GM21529 (cell line): ENCODE measurements around the gene AMH.

ENCODE experiments used
- ATAC-seq: cut with Tn5 transposase; IDR thresholded peaks from one replicate; pipeline ENCODE4 v1.9.1; 2021; ENCODE audit not compliant: unreplicated experiment

Gene AMH

GRCh38 chr19:2221250-2221831 is 27.8 kb upstream of the AMH start:
- no peak for ATAC-seq

- no peak for ATAC-seq
These were observed 27.2 kb upstream of the AMH start for GRCh38 chr19:2221918-2222317.

GRCh38 chr19:2223391-2223790 is 25.7 kb upstream of the AMH start:
- ATAC-seq = no peak

GRCh38 chr19:2223959-2224358 is 25.2 kb upstream of the AMH start:
- ATAC-seq = no peak

GRCh38 chr19:2224754-2225349 is 24.3 kb upstream of the AMH start:
- no peak for ATAC-seq

GRCh38 chr19:2225415-2226050 is 23.6 kb upstream of the AMH start:
- ATAC-seq = no peak

GRCh38 chr19:2226051-2226839 is 22.9 kb upstream of the AMH start:
- ATAC-seq = no peak

- no peak for ATAC-seq
These were observed 22.2 kb upstream of the AMH start for GRCh38 chr19:2226840-2227360.

GRCh38 chr19:2227415-2228156 is 21.5 kb upstream of the AMH start:
- no peak for ATAC-seq

- ATAC-seq = no peak
These were observed 20.7 kb upstream of the AMH start for GRCh38 chr19:2228157-2229030.

- no peak for ATAC-seq
These were observed 19.8 kb upstream of the AMH start for GRCh38 chr19:2229103-2230032.

- no peak for ATAC-seq
These were observed 19.0 kb upstream of the AMH start for GRCh38 chr19:2230033-2230531.

- ATAC-seq = no peak
These were observed 18.2 kb upstream of the AMH start for GRCh38 chr19:2230807-2231533.

GRCh38 chr19:2231621-2232221 is 17.4 kb upstream of the AMH start:
- ATAC-seq = no peak

- no peak for ATAC-seq
These were observed 16.6 kb upstream of the AMH start for GRCh38 chr19:2232286-2233151.

- no peak for ATAC-seq
These were observed 15.4 kb upstream of the AMH start for GRCh38 chr19:2233601-2234280.
